Superior temporal gyrus (tissue), 1 donor: ENCODE results near the gene MPZL1.
"Not testable (repeated sequence)": the region's sequence is repeated elsewhere in the genome, so short reads cannot be mapped to it uniquely, and the experiment has no call there.

Experiments used
- DNase-seq: peaks from one replicate; pipeline ENCODE4 v3.0.0-alpha.2; 2016; ENCODE audit errors: extremely low spot score

The MPZL1 gene

DNA sequence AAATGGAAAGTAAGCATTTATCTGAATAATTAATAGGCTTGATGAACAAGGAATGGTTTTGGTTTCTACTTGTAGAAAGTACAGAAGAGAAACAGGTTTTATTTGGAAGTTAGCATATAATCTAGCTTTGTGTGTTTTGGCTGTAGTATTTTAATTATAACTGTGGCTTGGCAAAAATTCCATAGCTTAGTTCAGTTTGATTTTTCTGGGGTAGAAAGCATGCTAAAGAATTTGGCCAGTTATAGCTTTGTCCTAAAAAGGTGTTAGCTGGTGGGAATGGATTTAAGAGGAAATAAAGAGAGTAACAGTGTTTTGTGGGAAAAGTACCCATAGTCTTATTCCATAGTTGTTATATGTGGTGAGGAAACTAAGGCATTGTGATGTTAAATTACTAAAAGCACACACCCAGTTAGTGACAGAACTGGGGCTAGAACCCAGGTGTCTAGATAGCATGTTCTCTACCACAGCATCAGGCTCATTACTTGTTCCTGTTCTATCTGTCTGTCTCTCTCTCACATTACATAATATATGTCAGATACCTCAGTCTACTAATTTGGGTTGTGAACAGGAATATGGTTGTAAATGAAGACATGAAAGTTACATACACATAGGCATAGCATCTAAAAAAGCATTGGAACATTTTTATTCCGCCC, 55.0 kb downstream of the MPZL1 start:
- DNase-seq, result no peak

DNA sequence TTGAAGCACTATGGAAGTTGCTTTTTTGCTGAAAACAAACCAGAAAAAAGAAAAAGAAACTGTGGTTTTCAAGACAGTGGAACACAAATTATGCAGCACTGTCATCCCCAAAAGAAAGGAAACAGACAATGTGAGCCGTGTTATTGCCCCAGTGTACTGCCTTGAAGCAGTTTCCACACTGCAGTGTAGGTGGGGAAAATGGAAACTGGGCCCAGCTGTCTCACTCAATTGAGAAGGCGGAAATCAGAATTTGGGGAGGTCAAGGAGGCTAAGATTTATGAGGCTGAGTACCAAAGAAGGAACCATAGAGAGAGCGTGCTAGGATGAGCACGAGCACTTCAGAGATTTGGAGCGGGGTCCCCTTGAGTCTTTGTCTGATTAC, 55.5 kb downstream of the MPZL1 start:
- no peak for DNase-seq

DNA sequence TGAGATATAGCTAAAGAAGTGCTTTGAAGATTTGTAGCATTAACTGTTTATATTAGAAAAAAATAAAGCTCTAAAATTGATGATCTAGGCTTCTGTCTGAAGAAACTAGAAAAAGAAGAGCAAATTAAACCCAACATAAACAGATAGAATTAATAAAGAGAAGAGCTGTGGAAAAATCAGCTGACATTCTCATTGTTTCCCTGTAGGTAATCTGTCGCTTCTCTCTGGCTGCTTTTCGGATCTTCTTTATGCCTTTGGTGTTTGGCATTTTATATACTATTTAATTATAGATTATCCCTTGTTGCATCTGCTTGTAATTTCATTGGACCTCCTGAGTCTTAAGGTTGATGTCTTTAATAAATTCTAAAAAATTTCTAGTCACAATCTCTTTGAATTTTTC, 59.8 kb downstream of the MPZL1 start:
- no peak for DNase-seq

DNA sequence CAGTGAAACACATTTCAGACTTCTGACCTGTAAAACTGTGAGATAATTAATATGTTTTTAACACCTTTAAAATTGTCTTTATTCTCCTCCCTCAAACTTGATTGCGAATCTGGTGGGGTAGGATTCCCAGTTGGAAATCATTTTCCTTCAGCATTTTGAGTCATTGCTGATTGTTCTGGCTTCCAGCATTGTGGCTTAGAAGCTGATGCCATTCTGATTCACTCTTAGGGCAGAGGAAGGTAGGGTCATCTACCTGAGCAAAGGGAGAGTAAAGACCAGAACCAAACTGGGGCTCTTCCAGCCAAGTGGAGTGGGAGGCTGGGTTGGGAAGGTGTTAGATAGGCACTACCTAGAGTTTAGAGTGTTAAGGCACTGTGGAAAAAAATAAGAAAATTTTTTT, 61.2 kb downstream of the MPZL1 start:
- DNase-seq, result no peak

DNA sequence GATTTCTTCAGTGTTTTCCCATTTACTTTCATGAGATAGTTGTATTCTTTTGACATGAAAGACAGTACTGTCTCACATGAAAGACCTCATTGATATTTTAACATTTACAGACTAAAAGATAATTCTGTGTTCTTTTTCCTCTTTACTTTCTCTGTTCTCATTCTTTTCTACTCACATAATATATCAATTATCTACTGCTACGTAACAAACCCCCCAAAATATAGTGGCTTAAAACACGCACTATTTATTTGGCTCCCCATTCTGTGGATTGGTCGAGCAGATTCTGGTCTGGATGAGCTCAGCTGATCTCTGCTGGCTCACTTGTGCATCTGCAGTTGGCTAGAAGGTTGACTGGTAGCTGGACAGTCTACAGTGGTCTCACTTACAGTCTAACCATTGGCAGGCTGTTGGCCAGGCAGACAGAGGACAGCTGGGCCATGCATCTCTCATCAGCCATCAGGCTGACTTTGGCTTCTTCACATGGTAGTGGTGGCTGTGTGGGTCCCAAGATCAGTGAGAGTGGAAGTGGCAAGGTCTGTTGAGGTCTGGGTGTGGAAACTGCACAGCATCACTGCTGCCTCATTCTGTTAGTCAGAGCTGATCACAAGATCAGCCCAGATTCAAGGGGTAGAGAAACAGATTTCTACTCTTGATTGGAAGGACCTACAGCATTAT, 63.2 kb downstream of the MPZL1 start:
- DNase-seq, result no peak

DNA sequence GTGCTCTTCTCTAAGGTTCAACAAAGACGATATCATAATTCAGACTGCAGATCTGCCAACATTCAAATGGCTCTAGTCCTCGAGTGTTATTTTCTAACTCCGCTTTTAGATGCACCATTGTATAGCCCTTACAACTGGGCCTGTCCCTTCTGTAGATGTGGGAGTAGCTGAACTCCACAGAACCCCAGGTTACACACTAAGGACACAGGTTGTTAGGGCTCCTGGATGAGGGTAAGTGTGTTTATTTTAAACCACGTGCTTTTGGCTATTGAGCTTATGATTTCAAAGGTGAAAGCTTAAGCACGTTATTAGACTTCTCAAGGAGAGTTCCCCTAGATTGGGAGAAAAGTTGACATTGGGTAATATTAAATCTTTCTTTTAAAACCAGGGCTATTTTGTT, 64.7 kb downstream of the MPZL1 start:
- no peak for DNase-seq

DNA sequence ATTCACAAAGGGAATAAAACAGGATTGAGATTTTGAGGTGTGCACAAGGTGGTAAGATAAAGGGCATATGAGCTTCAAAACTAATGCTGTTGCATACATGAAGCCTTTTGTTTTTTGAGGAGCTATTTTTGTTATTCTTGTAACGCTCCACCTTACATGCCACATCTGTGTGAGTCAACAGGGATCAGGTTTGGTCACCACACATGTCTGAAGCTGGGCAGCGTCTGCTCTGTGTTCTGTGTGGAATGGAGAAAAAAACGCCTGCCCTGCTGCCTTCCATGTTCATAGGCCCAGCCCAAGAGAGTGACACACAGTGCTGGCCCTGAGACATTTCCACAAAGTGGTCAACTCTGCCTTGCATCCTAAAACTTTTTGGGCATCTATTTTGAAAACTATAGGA, 67.7 kb downstream of the MPZL1 start:
- DNase-seq, result no peak

DNA sequence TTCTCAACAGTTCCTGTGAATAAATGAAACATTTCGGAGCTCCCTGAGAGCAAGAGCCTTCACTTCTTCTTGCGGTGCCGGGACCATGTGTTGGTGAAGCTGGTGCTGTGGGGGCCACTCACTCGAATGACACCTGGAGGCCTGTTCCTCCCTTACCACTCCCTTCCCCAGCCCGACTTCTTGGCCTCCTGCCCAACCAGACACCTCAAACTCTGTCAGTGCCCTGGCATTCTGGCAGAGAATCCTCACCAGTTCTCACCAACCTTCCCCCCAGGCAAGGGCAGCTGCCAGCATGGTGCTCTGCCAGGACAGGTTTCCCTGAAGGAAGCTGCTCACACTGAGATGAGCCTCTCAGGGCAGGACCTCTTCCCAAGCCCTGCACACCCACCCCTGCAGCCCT, 68.3 kb downstream of the MPZL1 start:
- no peak for DNase-seq

DNA sequence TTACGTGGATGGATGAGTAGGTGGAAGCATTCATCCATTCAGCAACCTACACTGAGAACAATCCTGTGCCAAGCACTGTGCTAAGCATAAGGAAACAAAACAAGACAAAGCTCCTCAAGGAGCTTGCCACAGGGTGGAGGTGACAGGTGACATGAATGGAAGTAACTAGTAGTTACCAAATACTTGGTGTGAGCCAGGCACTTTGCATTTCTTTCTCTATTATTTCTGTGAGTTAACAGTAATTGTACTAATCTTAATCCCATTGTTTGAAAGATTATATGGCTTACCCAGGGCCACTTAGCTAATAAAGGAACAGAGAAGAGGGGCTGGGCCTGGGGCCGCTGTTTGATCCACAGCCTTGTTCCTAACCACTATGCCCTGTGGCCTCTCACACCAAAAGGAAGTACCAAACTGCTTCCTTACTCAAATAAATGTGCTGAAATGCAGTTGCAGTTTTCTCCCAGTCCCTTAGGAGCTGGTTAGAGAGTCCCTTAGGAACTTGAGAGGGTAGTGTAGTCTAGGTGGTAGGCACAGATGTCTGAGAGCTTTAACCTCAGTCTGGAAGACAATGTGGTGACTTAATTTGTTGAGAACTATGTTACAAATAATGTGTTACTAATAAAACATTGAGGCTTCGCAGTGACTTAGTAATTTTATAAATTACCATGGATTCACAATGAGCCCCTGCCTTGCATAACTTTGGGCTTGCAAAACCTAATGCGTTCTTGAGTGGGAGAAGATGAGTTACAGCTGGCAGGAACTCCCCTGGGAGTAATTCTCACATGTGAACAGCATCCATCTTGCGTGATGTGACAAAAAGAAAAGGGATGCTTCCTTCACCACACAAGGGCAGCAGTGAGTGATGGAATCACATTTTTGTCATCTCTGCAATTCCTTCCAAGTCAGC, 69.8 kb downstream of the MPZL1 start:
- DNase-seq, result no peak

DNA sequence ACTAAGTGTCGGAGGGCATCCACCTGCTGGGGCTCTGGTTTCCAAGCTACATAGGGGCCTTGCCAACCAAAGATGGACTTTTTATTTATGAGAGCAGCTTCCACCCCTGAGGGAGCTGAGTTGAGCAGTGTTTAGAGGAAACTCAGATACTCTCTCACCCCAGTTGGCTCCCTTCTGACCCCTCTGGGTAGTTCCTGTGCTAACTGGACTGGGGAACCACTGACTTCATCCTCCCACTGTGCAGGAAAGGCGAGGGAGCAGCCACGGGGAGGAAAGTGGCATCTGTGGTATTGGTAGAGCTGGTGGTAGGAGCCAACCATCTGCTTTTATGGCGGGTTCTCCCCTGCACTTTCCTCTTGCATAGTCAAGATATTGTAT, 70.4 kb downstream of the MPZL1 start:
- DNase-seq, result no peak

DNA sequence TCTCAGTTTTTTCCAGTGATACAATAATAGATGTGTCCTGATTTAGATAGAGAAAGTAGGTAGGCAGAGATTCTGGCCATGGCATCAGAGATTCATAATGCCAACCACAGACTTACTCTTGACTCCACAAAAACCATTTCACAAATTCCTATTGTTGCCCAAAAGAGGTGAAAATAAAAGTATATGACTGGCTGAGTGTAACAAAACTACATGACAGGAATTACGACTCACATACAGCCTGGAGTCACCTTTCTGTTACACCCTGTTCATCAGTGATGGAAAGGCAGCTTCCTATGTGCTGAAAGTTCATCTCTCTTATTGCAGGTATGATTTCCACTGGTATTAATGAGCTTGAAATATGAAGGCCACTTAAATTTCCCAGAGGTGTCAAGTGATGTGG, 72.3 kb downstream of the MPZL1 start:
- no peak for DNase-seq

DNA sequence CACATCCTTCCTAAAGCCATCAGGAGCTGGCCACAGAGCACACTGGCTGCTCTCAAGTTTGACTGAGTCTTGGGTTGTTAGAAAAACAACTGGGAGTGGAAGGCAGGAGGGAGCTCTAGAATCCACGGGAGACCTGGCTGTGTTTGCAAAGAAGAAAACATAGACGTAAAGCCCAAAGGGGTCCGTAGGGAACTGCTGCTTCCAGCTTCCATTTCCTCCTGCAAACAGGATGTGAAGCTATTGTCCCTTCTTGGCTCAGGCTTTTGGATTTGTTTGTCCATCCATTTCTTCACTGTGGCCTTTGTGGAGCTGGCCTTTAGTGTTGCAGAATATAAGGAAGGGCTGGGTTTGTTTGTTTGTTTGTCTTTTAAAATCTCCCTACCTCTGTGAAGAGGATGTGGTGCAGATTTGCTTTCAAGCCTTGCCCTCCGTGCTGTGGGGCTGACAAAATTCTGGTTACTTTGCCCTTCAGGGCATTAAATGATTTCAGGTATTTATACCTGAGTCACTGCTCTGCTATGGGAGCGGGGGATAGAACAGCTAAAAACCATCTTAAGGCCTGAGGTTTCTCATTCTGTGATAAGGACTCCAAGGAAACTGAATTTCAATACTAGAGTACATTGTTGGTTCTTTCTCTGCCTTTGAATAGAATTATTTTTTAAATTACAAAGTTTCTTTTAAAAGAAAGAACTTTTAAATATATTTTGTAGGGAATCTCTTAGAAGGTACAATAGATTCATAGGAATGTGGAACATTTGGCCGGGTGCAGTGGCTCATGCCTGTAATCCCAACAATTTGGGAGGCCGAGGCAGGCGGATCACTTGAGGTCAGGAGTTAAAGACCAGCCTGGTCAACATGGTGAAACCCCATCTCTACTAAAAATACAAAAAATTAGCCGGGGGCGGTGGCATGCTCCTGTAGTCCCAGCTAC, 74.3 kb downstream of the MPZL1 start:
- no peak for DNase-seq

DNA sequence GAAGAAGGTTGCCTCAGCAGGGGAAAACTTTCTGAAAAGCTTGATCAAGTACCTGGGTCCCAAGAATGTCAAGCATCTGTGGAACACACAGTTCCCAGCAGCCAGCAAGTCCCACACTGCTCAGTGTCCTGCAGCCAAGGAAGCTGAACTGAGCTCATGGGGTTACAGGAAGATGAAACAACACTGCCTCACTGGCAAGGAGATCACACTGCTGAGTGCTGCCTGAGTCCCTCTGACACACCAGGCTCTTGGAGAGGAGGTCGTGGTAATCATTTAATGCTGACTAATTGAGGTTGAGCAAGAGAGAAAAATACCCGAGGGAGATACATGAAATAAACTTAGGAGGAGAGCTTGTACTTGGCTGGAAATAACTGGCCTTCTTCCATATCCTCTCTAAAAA, 75.2 kb downstream of the MPZL1 start:
- DNase-seq, result no peak

DNA sequence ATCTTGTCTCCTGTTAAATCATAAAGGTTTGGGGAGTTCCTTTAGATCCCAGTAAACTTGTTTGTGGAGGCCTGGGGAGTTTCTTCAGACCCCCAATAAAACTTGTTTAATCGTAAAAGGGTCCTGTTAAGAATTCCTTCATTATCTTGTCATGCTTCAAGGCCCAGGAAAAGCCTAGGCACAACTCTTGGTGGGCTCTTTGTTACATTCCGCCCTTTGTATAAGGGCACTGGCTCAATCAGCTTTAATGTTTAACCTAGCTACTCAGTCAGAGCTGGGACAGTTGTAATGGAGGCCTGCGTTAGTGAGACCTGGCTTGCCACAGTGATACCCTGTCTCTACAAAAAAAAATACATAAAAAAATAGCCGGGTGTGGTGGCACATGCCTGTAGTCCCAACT, 77.2 kb downstream of the MPZL1 start:
- DNase-seq, result no peak

DNA sequence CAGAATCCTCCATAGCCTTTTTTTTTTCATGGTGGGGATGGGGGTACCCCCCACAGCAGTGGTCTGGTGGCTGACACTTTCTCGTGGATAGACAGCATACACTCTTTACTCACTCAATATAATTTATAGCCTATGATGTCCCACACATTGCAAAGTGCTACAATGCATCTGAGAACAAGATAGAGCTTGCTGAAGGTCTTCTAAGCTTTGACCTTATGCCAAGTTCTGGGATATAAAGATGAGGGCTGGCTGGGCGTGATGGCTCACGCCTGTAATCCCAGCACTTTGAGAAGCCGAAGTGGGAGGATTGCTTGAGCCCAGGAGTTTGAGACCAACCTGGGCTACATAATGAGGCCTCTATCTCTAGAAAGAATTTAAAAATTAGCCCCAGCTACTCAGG, 78.0 kb downstream of the MPZL1 start:
- no peak for DNase-seq

DNA sequence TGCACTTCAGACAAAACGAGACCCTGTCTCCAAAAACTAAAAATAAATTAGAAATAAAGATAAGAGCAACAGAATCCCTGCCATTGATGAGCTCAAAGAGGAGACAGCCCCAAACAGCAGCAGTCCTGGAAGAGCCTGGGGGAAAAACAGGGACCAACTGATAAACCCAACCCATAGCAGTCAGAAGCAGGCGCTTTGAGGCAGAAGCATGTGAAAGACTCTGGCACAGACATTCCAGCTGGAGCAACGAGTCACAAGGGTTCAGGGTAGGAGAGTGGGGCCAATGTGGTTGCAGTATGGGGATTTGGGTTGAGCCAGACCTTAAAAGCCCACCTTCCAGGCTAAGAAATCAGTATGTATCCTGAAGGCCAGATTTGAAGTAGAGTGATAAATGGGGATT, 78.5 kb downstream of the MPZL1 start:
- DNase-seq, result no peak

DNA sequence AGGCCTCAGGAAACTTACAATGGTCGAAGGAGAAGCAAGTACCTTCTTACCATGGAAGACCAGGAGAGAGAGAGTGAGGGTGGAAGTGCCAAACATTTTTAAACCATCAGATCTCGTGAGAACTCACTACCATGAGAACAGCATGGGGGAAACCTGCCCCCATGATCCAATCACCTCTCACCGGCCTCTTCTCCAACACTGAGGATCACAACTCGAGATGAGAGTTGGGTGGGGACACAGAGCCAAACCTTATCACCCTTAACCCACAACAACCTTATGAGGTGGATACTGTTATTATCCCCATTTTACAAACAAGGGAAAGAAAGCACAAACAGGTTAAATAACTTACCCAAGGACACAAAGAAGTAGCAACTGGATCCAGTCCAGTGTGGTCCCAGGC, 80.5 kb downstream of the MPZL1 start:
- DNase-seq, result no peak

DNA sequence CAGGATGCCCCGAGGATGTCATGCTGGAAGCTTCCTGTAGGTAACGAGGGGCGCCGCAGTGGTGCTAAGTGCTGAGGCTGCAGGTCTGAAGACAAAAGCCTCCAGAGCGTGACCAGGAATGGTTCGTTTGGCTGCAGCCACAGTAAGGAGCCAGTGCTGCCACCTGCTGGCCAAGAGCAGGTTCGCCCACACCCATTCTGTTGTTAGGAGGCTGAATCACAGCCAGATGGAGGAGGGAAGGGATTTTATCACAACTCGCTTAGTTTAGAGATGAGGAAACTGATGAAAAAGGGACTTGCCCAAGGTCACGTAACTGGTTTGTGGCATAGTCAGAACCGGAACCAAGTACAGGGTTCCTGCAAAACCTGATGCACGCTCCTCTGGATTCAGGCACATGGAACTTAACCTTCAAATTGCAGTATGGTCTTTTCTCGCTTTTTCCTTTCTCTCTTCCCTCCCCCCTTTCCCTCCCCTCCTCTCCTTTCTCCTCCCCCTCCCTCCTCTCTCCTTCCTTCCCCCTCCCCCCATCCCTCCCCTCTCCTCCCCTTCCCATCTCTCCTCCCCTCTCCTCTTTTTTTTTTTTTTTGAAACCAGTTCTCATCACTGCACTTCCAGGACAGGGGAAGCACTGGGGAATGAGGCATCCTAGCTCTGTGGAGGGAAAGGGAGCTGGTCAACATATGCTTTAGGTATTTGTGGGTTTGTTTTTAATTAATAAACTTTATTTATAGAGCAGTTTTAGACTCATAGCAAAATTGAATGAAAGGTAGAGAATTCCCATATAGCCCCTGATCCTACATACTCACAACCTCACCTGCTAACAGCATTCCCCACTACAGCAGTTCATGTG, 81.8 kb downstream of the MPZL1 start:
- peak; percentile 94 for DNase-seq

DNA sequence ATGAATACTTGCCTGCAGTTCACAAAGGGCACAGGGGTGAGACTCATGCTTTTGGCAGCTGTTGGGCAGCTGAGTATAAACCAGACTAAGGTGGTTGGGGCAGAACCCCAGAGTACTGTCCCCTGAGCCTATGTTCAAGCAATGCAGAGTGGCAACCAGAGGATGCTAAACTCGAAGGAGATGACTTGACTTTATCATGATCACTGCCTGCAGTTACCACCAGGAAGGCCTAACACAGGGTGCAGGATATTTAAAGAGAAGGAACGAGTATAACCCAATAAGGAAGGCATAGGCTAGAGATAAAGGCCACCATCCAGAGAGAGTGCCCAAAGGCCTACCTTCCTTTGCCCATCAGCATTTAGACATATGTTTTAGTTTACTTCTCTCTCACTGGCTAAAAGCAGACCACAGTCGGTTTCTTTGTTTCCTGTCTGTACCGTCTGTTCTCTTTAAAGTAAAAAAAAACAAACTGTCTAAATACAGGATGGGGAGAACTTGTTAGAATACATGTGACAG, 83.3 kb downstream of the MPZL1 start:
- DNase-seq, result no peak

DNA sequence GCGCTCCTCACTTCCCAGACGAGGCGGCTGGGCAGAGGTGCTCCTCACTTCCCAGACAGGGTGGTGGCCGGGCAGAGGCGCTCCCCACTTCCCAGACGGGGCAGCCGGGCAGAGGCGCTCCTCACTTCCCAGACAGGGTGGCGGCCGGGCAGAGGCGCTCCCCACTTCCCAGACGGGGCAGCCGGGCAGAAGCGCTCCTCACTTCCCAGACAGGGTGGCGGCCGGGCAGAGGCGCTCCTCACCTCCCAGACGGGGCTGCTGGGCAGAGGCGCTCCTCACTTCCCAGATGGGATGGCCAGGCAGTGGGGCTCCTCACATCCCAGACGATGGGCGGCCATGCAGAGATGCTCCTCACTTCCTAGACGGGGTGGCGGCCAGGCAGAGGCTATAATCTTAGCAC, 84.5 kb downstream of the MPZL1 start:
- DNase-seq, result not testable (repeated sequence)

DNA sequence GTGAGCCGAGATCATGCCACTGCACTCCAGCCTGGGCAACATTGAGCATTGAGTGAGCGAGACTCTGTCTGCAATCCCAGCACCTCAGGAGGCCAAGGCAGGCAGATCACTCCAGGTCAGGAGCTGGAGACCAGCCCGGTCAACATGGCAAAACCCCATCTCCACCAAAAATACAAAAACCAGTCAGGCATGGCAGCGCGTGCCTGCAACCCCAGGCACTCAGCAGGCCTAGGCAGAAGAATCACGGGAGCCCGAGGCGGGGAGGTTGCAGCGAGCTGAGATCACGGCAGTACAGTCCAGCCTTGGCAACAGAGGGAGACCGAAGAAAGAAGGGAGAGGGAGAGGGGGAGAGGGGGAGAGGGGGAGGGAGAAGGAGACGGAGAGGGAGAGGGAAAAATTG, 84.9 kb downstream of the MPZL1 start:
- DNase-seq, result not testable (repeated sequence)
